ENCODE measurements around the gene ITGB5.
A peak's percentile ranks its signal among the peaks of the same experiment; 100 is the strongest.
"Not testable (repeated sequence)": the region's sequence is repeated elsewhere in the genome, so short reads cannot be mapped to it uniquely, and the experiment has no call there.

Gene ITGB5

GRCh38 chr3:124752051-124752450 is 135.1 kb downstream of the ITGB5 start:
- DNase-seq (ENCODE audit: low read depth): no peak

- DNase-seq (ENCODE audit: low read depth): no peak
Measured at GRCh38 chr3:124751501-124751900, 135.7 kb downstream of the ITGB5 start.

DNA sequence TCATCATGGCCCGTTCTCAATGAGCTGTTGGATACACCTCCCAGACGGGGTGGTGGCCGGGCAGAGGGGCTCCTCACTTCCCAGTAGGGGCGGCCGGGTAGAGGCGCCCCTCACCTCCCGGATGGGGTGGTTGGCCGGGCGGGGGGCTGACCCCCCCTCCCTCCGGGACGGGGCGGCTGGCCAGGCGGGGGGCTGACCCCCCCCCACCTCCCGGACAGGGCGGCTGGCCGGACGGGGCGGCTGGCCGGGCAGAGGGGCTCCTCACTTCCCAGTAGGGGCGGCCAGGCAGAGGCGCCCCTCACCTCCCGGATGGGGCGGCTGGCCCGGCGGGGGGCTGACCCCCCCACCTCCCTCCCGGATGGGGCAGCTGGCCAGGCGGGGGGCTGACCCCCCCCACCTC is 137.3 kb downstream of the ITGB5 start:
- not testable (repeated sequence) for DNase-seq (ENCODE audit: low read depth)

GRCh38 chr3:124748560-124749198 is 138.5 kb downstream of the ITGB5 start:
- DNase-seq (ENCODE audit: low read depth): no peak

- DNase-seq (ENCODE audit: low read depth): no peak
Measured at GRCh38 chr3:124747111-124747981, 139.8 kb downstream of the ITGB5 start.

- no peak for DNase-seq (ENCODE audit: low read depth)
Measured at GRCh38 chr3:124745756-124746155, 141.4 kb downstream of the ITGB5 start.

- no peak for DNase-seq (ENCODE audit: low read depth)
Measured at GRCh38 chr3:124741027-124741426, 146.1 kb downstream of the ITGB5 start.

GRCh38 chr3:124731760-124732159 is 155.4 kb downstream of the ITGB5 start:
- DNase-seq (ENCODE audit: low read depth): no peak

GRCh38 chr3:124730941-124731297 is 156.2 kb downstream of the ITGB5 start:
- DNase-seq (ENCODE audit: low read depth): no peak

GRCh38 chr3:124730129-124730940 is 156.8 kb downstream of the ITGB5 start, which contains the start of gene UMPS:
Gene UMPS, plus strand, starts transcription at chr3:124730452. Its CDS starts 20 bp downstream, at chr3:124730472.
- DNase-seq (ENCODE audit: low read depth): peak; percentile 34

- DNase-seq (ENCODE audit: low read depth): no peak
Measured at GRCh38 chr3:124722589-124722988, 164.6 kb downstream of the ITGB5 start.

- DNase-seq (ENCODE audit: low read depth): peak; percentile 13
Measured at GRCh38 chr3:124714223-124714853, 172.8 kb downstream of the ITGB5 start.

All from GM04503 (cell line).